BJ (cell line): ENCODE measurements around the gene PROM1. TPM values are rescaled to one million over a fixed set of nuclear protein-coding genes. Genes with fewer than 3 reads are reported as not detected.

ENCODE experiments used
- CTCF ChIA-PET: fragments of 350-600 bp; formaldehyde crosslinking; extraction: SDS; loops from one replicate; lab custom pipeline; 2021; ENCODE audit warnings: antibody characterized with exemption, inconsistent platforms; lab: Yijun Ruan, JAX
- POLR2A ChIA-PET: fragments of 300-600 bp; sonication (Branson Sonifier 250); formaldehyde crosslinking; extraction: SDS; loops from one replicate; lab custom pipeline; 2021; ENCODE audit warnings: antibody characterized with exemption; lab: Charles Lee
- DNase-seq: peaks from one replicate; pipeline ENCODE4 v3.0.0-alpha.2; 2011; ENCODE audit warnings: low read depth
- H3K27me3 ChIP-seq: 2 replicates; pipeline ENCODE4 v1.6.0; 2011; ENCODE audit warnings: low read length; ENCODE audit not compliant: control insufficient read depth, insufficient read depth
- H3K36me3 ChIP-seq: 2 replicates; pipeline ENCODE4 v1.5.1; 2011; ENCODE audit warnings: low read length; ENCODE audit not compliant: control insufficient read depth, insufficient read depth
- H3K4me3 ChIP-seq: 2 replicates; pipeline ENCODE4 v1.5.1; 2011; ENCODE audit warnings: low read depth, mild to moderate bottlenecking, control low read depth, low read length
- polyA plus RNA-seq: library from polyadenylated mRNA; depleted of rRNA; stranded (reverse); fragments of >200 nt; gene quantifications from 2 replicates; pipeline ENCODE4 v1.2.3, GENCODE V29; 2011
- TF ChIP-seq, protein P1 (sequence below): IDR thresholded peaks from 2 replicates; pipeline ENCODE4 v1.5.1; 2011; ENCODE audit warnings: low read depth, mild to moderate bottlenecking, control low read depth, inconsistent platforms, low read length, moderate library complexity; ENCODE audit not compliant: insufficient read depth

Gene PROM1
- polyA plus RNA-seq, 1 experiment = not detected

DNA sequence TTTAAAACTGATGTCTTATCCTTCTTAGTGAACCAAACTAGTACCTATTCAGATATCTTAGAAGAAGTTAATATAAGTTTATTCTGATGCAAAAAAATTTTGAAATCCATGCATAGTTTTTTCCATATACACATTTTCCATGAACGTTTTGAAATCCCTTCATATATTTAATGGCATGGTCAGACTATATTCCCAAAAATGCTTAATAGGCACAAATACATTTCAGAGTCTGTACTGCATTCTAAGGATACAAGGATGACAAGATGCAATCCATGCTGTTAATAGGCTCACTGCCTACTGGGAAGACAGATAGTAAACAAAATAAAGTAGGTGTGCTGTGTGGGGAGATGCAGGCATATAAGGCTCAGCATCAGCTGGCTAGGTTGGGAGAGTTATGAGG is 33.2 kb downstream of the PROM1 start:
- TF ChIP-seq, protein P1, sequence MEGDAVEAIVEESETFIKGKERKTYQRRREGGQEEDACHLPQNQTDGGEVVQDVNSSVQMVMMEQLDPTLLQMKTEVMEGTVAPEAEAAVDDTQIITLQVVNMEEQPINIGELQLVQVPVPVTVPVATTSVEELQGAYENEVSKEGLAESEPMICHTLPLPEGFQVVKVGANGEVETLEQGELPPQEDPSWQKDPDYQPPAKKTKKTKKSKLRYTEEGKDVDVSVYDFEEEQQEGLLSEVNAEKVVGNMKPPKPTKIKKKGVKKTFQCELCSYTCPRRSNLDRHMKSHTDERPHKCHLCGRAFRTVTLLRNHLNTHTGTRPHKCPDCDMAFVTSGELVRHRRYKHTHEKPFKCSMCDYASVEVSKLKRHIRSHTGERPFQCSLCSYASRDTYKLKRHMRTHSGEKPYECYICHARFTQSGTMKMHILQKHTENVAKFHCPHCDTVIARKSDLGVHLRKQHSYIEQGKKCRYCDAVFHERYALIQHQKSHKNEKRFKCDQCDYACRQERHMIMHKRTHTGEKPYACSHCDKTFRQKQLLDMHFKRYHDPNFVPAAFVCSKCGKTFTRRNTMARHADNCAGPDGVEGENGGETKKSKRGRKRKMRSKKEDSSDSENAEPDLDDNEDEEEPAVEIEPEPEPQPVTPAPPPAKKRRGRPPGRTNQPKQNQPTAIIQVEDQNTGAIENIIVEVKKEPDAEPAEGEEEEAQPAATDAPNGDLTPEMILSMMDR = no peak
- H3K27me3 ChIP-seq = peaks cover 10% of the 10 kb centered on the region
- no peaks in the 10 kb centered on the region for H3K36me3 ChIP-seq
- ChIA-PET CTCF (interaction anchor here (0.5 kb wide), 1 partner anchor 23 kb away, joined by 3 read pairs; no protein-coding TSS in a partner anchor), POLR2A (no interaction called here)
- no peak overlapping the region for H3K4me3 ChIP-seq
- no peak for DNase-seq

DNA sequence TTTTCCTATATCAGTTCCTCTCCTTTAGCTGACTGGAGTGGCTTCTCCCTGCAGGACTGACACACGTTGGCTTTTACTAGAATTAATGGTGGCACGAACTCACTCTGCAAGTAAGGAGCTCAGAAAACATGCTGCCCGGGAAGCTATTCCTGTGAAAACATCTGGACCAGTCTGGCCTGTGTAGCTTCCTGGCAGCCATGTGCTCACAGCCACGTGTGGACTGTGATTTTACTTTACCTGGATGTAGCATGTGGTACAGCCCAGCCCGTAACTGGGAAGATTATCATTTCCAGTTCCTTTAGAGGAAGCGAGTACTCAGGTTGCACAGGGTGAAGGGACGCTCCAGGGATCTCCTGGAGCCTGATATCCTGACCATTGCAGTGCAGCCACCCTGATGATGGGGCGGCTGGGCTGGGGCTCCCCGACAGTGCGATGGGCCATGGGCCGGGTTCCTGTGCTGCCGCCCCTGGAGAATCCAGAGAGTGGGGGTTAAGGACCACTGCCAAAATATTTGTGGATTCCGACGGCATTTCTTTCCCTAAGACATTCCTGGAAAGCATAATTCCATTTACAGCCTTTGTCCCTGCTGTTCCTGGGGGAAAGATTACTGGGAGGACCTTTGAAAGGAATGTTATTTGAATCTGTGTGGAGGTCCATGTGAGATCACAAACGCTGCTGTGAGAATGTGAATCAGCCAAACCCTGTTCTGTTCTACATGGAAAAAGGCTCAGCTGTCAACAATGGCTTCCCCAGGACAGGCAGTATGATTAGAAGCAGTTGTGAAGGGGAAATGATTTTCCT is 35.0 kb downstream of the PROM1 start:
- Histone ChIP-seq H3K36me3 (no peaks in the 10 kb centered on the region), H3K4me3 (no peak overlapping the region), H3K27me3 (peaks cover 12% of the 10 kb centered on the region)
- TF ChIP-seq, protein P1 = no peak
- DNase-seq = no peak
- ChIA-PET CTCF (interaction anchor here (0.6 to 0.7 kb wide), 2 partner anchors 13 to 47 kb away, joined by 3 to 4 read pairs; no protein-coding TSS in a partner anchor), POLR2A (no interaction called here)

DNA sequence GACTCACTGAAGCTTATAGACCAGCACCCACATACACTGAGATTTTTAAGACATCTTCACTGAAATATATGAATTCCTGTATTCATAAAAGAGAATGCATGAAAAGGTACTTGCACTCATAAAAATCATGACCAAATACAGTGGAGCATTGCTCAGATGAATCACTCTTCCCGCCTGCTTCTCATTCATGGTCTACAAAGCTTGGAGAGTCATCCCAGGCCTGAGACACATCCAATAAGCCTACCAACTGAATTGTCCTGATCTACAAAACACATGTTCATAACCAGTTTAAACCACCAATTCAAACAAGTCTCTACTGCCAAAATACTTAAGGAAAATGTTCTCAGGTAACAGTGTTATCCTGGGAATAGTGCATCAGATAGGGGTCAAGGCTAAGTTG is 38.1 kb downstream of the PROM1 start:
- no peak overlapping the region for H3K4me3 ChIP-seq
- ChIA-PET POLR2A (no interaction called here), CTCF (no interaction called here)
- no peak for DNase-seq
- H3K27me3 ChIP-seq = peaks cover 4% of the 10 kb centered on the region
- no peaks in the 10 kb centered on the region for H3K36me3 ChIP-seq
- TF ChIP-seq, protein P1 = no peak

DNA sequence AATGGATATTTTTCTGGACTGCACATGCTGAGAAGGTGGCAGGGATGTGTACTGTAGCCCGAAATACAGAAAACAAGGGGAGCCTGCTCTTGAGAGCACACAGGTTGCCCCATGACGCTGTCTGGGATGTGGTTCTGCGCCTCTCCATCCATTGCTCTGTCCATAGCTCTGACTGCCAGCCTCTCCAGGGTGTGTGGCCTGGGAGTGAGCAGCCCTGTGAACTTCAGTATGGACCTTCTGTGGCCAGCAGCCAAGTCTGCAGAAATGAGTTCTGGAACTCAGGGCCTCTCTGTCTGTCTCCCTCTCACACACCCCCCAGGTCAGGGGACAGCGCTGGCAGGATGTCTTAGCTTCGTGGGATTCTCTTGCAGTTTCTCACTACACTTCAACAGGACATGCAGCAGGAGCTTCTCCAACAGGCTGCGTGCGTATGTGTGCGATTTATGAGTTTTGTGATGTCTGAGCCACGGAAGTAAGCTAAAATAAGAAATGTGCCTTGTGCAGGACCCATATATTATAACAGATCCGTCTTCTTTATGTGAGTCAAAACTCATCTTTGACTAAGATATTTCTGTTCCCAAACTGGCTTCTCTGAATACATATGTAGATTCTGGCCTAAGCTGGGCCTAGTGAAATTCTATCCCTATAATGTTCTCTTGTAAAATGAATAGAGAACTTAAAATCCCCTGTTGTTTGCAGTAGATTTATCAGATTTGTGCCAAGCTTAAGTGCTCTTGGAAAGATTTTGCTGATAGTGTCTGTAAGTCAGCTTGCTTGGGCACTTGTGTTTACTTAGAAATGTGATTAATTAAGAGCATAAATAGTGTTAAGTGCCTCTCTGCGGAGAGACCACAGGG is 40.0 kb downstream of the PROM1 start:
- ChIA-PET POLR2A (no interaction called here), CTCF (interaction anchor here (0.5 to 0.9 kb wide), 3 partner anchors 15 to 184 kb away, joined by 3 to 5 read pairs (median 3); no protein-coding TSS in a partner anchor)
- Histone ChIP-seq H3K27me3 (peaks cover 4% of the 10 kb centered on the region), H3K4me3 (no peak overlapping the region), H3K36me3 (no peaks in the 10 kb centered on the region)
- DNase-seq = no peak
- TF ChIP-seq, protein P1 = no peak

DNA sequence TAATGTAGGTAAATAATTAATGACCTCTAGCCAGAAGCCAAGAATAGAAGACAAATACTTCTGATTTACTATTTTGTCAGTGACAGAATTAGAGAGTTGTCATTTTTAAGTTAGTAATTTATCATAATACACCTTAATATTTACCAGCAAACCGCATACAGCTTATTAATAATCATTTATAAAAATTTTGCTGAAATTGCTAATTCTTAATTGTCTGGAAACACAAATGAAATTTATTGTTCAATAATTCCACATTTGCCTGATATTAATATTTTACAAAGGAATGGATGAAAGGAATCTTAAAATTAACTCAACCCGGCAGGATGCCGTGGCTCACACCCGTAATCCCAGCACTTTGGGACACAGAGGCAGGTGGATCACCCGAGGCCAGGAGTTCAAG is 44.7 kb downstream of the PROM1 start:
- TF ChIP-seq, protein P1 = no peak
- no peak for DNase-seq
- Histone ChIP-seq H3K36me3 (no peaks in the 10 kb centered on the region), H3K27me3 (peaks cover 3% of the 10 kb centered on the region), H3K4me3 (no peak overlapping the region)
- POLR2A ChIA-PET = no interaction called here
- CTCF ChIA-PET = no interaction called here
